Liver (tissue), 9 donors: ENCODE data around the gene LINGO3. TPM values are rescaled to one million over a fixed set of nuclear protein-coding genes. Genes with fewer than 3 reads are reported as not detected.
A peak's percentile ranks its signal among the peaks of the same experiment; 100 is the strongest.

Experiments
- DNase-seq: peaks from one replicate; pipeline ENCODE4 v3.0.0-alpha.2; 2017; ENCODE audit warnings: low spot score
- H3K27ac ChIP-seq, 2 donors: one replicate each; pipeline ENCODE4 v1.7.0; 2013; ENCODE audit warnings: inconsistent platforms in 2 of 2, low read length in 2 of 2, control low read depth in 1 of 2, low read depth in 1 of 2, mild to moderate bottlenecking in 1 of 2
- H3K27me3 ChIP-seq, 4 donors: one replicate each; pipeline versions ENCODE4 v1.6.1 to v1.7.0; 2013; ENCODE audit warnings: low read length in 3 of 4, inconsistent platforms in 1 of 4, mild to moderate bottlenecking in 1 of 4, moderate library complexity in 1 of 4; ENCODE audit not compliant: control insufficient read depth in 4 of 4, insufficient read depth in 4 of 4
- H3K36me3 ChIP-seq, 4 donors: one replicate each; pipeline versions ENCODE4 v1.6.1 to v1.7.0; 2013; ENCODE audit warnings: low read length in 3 of 4, mild to moderate bottlenecking in 3 of 4, low read depth in 1 of 4, moderate library complexity in 1 of 4; ENCODE audit not compliant: control insufficient read depth in 4 of 4, insufficient read depth in 3 of 4
- H3K4me1 ChIP-seq, 4 donors: one replicate each; pipeline versions ENCODE4 v1.6.1 to v1.7.0; 2013; ENCODE audit warnings: low read length in 3 of 4, mild to moderate bottlenecking in 3 of 4, moderate library complexity in 1 of 4; ENCODE audit not compliant: control insufficient read depth in 4 of 4, insufficient read depth in 4 of 4
- H3K4me3 ChIP-seq, 3 donors: one replicate each; pipeline versions ENCODE4 v1.6.1 to v1.7.0; 2013; ENCODE audit warnings: low read length in 3 of 3, control low read depth in 1 of 3, low read depth in 1 of 3, mild to moderate bottlenecking in 1 of 3
- H3K9ac ChIP-seq, 2 donors: one replicate each; pipeline ENCODE4 v1.7.0; 2013; ENCODE audit warnings: low read length in 2 of 2, mild to moderate bottlenecking in 2 of 2, moderate library complexity in 2 of 2, control low read depth in 1 of 2, low read depth in 1 of 2
- H3K9me3 ChIP-seq, 4 donors: one replicate each; pipeline versions ENCODE4 v1.6.1 to v1.7.0; 2013; ENCODE audit warnings: low read length in 3 of 4; ENCODE audit not compliant: control insufficient read depth in 4 of 4
- ATF3 ChIP-seq: IDR thresholded peaks from 2 replicates; pipeline ENCODE4 v1.6.1; 2016; ENCODE audit warnings: antibody characterized with exemption
- CTCF ChIP-seq: fragments of 150-350 bp; IDR thresholded peaks from 2 replicates; pipeline ENCODE4 v1.5.1; 2017; ENCODE audit warnings: improper control_type of control experiment, low read depth, low read length; ENCODE audit not compliant: missing input control
- EGR1 ChIP-seq, 2 donors: IDR thresholded peaks; 2 replicates each; pipeline ENCODE4 v1.6.1; 2016 to 2018; ENCODE audit warnings: antibody characterized with exemption in 2 of 2, low read depth in 2 of 2
- FOXA1 ChIP-seq: IDR thresholded peaks from 2 replicates; pipeline ENCODE4 v1.6.1; 2016; ENCODE audit warnings: antibody characterized with exemption
- FOXA2 ChIP-seq: IDR thresholded peaks from 2 replicates; pipeline ENCODE4 v1.6.1; 2016; ENCODE audit warnings: antibody characterized with exemption
- GABPA ChIP-seq, 2 donors: IDR thresholded peaks in 1 of 2; conservative IDR thresholded peaks in 1 of 2; 2 replicates each; pipeline ENCODE4 v1.6.1; 2016; ENCODE audit warnings: antibody characterized with exemption in 2 of 2, mild to moderate bottlenecking in 1 of 2, moderate library complexity in 1 of 2
- HNF4A ChIP-seq, 2 donors: conservative IDR thresholded peaks; 2 replicates each; pipeline ENCODE4 v1.6.1; 2016; ENCODE audit warnings: antibody characterized with exemption in 2 of 2, mild to moderate bottlenecking in 2 of 2
- HNF4G ChIP-seq: IDR thresholded peaks from 2 replicates; pipeline ENCODE4 v1.6.1; 2016; ENCODE audit warnings: antibody characterized with exemption
- JUND ChIP-seq, 2 donors: IDR thresholded peaks; 2 replicates each; pipeline ENCODE4 v1.6.1; 2016; ENCODE audit warnings: antibody characterized with exemption in 2 of 2
- MAX ChIP-seq: IDR thresholded peaks from 2 replicates; pipeline ENCODE4 v1.6.1; 2016; ENCODE audit warnings: antibody characterized with exemption
- NR2F2 ChIP-seq: IDR thresholded peaks from 2 replicates; pipeline ENCODE4 v1.6.1; 2016; ENCODE audit warnings: antibody characterized with exemption
- RAD21 ChIP-seq, 2 donors: IDR thresholded peaks; 2 replicates each; pipeline ENCODE4 v1.6.1; 2016; ENCODE audit warnings: antibody characterized with exemption in 2 of 2, mild to moderate bottlenecking in 2 of 2
- REST ChIP-seq: IDR thresholded peaks from 2 replicates; pipeline ENCODE4 v1.6.1; 2016; ENCODE audit warnings: antibody characterized with exemption, mild to moderate bottlenecking
- RXRA ChIP-seq, 2 donors: IDR thresholded peaks; 2 replicates each; pipeline ENCODE4 v1.6.1; 2017 to 2018; ENCODE audit warnings: antibody characterized with exemption in 2 of 2, mild to moderate bottlenecking in 1 of 2
- SP1 ChIP-seq: IDR thresholded peaks from 2 replicates; pipeline ENCODE4 v1.6.1; 2018; ENCODE audit warnings: antibody characterized with exemption, mild to moderate bottlenecking
- TAF1 ChIP-seq: conservative IDR thresholded peaks from 2 replicates; pipeline ENCODE4 v1.6.1; 2016; ENCODE audit warnings: antibody characterized with exemption, mild to moderate bottlenecking
- YY1 ChIP-seq: IDR thresholded peaks from 2 replicates; pipeline ENCODE4 v1.6.1; 2016; ENCODE audit warnings: antibody characterized with exemption, mild to moderate bottlenecking
- WGBS: extraction: QIAGEN DNeasy Blood & Tissue Kit; methylation state at CpG from one replicate; pipeline ENCODE4 v1.1.7; 2013; 5-methylcytosine and 5-hydroxymethylcytosine counted together
- polyA plus RNA-seq, 2 donors: library from polyadenylated mRNA; stranded (reverse) in 1 of 2; unstranded in 1 of 2; fragments of 200-250 nt in 1 of 2; fragments of >200 nt in 1 of 2; fragmentation: Nextera tagmentation in 1 of 2; extraction: Ambion mirVana in 1 of 2; gene quantifications; one replicate each; pipeline versions ENCODE4 v1.2.1 to v1.2.3, GENCODE V29; 2013 to 2015
- total RNA-seq, 2 donors: library from RNA; depleted of rRNA; stranded (reverse); fragments of >200 nt; gene quantifications; one replicate each; pipeline ENCODE4 v1.2.3, GENCODE V29; 2014
- TF ChIP-seq, protein P1 (sequence below): IDR thresholded peaks from 2 replicates; pipeline ENCODE4 v1.6.1; 2016; ENCODE audit warnings: antibody characterized with exemption
- donor health status: healthy.
- donor health status: healthy.
- donor health status: healthy.
- donor health status: healthy.
- donor health status: healthy.

The LINGO3 gene, protein sequence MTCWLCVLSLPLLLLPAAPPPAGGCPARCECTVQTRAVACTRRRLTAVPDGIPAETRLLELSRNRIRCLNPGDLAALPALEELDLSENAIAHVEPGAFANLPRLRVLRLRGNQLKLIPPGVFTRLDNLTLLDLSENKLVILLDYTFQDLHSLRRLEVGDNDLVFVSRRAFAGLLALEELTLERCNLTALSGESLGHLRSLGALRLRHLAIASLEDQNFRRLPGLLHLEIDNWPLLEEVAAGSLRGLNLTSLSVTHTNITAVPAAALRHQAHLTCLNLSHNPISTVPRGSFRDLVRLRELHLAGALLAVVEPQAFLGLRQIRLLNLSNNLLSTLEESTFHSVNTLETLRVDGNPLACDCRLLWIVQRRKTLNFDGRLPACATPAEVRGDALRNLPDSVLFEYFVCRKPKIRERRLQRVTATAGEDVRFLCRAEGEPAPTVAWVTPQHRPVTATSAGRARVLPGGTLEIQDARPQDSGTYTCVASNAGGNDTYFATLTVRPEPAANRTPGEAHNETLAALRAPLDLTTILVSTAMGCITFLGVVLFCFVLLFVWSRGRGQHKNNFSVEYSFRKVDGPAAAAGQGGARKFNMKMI
- total RNA-seq (under 1 TPM; 0.05 to 0.08 TPM), polyA plus RNA-seq (under 1 TPM; 0.02 to 0.08 TPM)

DNA sequence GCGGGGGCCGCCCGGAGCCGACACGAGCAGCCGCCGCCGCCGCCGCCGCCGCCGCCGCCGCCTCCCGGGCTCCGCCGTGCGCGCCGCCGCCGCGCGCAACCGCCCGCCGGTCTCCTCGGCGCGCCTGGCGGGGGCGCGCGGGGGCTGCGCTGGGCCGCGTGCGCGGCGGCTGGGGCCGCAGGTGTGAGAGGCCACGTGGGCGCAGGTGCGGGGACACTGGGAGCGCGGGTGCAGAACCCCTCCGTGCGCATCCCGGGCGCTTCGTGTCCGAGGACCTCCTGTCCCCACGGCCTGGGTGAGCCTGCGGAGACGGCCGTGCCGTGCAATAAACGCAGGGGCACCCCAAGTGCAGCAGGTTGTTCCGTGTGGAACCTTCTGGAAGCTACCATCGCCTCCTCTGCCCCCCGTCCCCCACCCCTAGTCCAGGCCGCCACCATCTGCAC, at the start of gene LINGO3:
TSS of gene LINGO3 (minus strand) at position 41 of the 443 bp plus-strand sequence. CDS start 16,378 bp downstream, outside the sequence.
- no peak for DNase-seq
- WGBS, result 8% methylated on average over 63 of the region's 63 CpGs

More for the DNA sequence above, at the start of gene LINGO3:
- H3K9me3 ChIP-seq, result no peaks in the 10 kb centered on the region
- no peaks in the 10 kb centered on the region for H3K36me3 ChIP-seq
- peaks cover 0 to 6% (median 5%) of the 10 kb centered on the region in 4 donors for H3K27me3 ChIP-seq
- H3K9ac ChIP-seq, result no peak within 1 kb of the TSS
- H3K4me1 ChIP-seq, result peaks cover 0 to 3% (median under 1%) of the 10 kb centered on the region in 4 donors
- TF ChIP-seq GABPA (IDR thresholded peaks at IDR 0.05 in 1 of 2, conservative IDR thresholded peaks at IDR 0.05 in 1 of 2) (no peak), JUND (IDR thresholded peaks at IDR 0.05) (no peak), HNF4G (no peak), CTCF (no peak), EGR1 (IDR thresholded peaks at IDR 0.05; ENCODE audit: low read depth in 2 of 2) (no peak), HNF4A (conservative IDR thresholded peaks at IDR 0.05) (no peak), SP1 (no peak), MAX (no peak), TAF1 (no peak), REST (no peak), FOXA1 (no peak), RXRA (IDR thresholded peaks at IDR 0.05) (no peak), FOXA2 (no peak), YY1 (no peak), ATF3 (no peak), NR2F2 (no peak), RAD21 (IDR thresholded peaks at IDR 0.05) (no peak)
- TF ChIP-seq, protein P1, sequence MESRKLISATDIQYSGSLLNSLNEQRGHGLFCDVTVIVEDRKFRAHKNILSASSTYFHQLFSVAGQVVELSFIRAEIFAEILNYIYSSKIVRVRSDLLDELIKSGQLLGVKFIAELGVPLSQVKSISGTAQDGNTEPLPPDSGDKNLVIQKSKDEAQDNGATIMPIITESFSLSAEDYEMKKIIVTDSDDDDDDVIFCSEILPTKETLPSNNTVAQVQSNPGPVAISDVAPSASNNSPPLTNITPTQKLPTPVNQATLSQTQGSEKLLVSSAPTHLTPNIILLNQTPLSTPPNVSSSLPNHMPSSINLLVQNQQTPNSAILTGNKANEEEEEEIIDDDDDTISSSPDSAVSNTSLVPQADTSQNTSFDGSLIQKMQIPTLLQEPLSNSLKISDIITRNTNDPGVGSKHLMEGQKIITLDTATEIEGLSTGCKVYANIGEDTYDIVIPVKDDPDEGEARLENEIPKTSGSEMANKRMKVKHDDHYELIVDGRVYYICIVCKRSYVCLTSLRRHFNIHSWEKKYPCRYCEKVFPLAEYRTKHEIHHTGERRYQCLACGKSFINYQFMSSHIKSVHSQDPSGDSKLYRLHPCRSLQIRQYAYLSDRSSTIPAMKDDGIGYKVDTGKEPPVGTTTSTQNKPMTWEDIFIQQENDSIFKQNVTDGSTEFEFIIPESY, result no peak
- no peak within 1 kb of the TSS for H3K27ac ChIP-seq
- peak within 1 kb of the TSS in 1 of 3 donors; percentile 43 for H3K4me3 ChIP-seq
